Epithelial cell of esophagus (primary cell): Measurements from ENCODE around the gene KRTAP10-12.

ENCODE experiments used
- DNase-seq: peaks from one replicate; pipeline ENCODE4 v3.0.0; 2010; ENCODE audit warnings: low read depth
- H3K4me3 ChIP-seq: 2 replicates; pipeline ENCODE4 v1.5.1; 2011; ENCODE audit warnings: mild to moderate bottlenecking, low read length, control low read depth
- CTCF ChIP-seq: IDR thresholded peaks from 2 replicates; pipeline ENCODE4 v1.5.1; 2011; ENCODE audit warnings: low read depth, mild to moderate bottlenecking, low read length, control low read depth, inconsistent platforms; ENCODE audit not compliant: insufficient read depth; ENCODE audit errors: missing control alignments

The KRTAP10-12 gene

DNA sequence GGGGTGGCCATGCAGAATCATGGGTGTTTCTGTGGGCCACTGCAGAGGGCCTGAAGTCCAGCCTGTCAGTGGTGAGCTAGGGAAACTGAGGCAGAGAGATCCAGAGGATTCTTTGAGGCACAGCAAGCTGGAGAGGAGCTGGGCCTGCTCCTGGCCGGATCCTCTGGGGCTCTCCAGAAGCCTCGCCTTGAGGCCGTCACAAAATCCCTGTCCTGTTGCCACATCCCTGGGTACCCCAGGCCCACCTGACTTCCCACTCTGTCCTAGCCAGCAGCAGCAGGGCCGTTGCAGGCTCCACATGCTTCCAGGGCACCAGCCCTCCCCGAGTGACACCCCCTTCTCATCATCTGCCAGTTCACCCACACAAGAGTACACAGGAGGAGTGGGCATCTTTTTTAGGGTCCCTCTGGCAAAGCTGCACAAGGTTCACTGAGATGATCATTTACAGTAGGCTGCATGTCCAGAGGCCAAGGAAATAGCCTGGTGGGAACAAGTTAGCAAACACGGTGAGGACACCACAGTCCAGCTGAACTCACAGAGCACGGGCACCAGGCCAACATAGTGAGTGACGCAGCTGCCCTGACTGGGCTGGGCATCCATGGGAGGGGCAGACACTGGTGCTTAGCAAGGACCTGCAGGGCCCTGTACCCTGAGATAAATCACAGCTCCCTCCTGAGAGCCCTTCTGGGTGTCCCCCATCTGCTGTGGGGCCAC lies 39.5 kb downstream of the KRTAP10-12 start:
- TF ChIP-seq CTCF = no peak
- DNase-seq = no peak
- no peak overlapping the region for H3K4me3 ChIP-seq

- TF ChIP-seq CTCF = no peak
- H3K4me3 ChIP-seq = no peak overlapping the region
- peak; percentile 28 for DNase-seq
Observed at GRCh38 chr21:44737706-44738354, 40.9 kb downstream of the KRTAP10-12 start.

DNA sequence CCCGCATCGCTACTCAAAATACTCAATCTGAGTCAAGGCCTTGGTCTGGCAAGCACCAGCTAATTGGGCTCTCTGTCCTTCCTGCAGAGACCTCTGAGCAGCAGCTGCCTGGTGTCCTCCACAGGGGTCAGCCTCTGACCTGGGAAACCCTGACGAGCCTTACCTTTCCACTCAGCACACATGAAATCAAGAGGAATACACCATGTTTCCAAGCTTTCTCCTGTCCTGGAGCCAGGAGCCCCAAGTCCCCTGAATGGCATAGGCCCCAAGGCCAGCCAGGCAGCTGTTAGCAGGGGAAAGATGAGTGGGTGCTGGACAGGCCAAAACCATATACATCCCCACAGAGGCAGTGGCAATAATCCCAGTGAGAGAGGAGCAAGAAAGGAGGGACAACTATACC lies 41.6 kb downstream of the KRTAP10-12 start:
- TF ChIP-seq CTCF = no peak
- H3K4me3 ChIP-seq = no peak overlapping the region
- DNase-seq = no peak

DNA sequence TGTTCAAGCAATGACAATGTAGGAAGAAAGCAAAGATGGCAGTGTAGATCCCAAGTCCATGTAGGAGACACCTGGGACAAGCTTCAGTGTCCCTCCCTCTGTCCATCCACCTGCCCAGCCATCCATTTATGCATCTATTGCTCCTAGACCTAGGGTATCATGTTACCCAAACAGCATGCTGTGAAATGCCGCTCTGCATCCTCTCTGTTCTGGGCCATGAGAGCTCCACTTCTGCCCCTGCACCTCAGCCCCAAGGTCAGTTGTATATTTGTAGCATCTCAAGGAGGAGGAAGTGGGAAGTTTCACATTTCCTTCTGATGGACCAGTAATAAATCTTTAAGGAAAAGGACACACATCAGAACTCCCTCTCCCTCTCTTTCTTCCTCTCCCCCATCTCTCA lies 42.3 kb downstream of the KRTAP10-12 start:
- no peak overlapping the region for H3K4me3 ChIP-seq
- TF ChIP-seq CTCF = no peak
- no peak for DNase-seq

DNA sequence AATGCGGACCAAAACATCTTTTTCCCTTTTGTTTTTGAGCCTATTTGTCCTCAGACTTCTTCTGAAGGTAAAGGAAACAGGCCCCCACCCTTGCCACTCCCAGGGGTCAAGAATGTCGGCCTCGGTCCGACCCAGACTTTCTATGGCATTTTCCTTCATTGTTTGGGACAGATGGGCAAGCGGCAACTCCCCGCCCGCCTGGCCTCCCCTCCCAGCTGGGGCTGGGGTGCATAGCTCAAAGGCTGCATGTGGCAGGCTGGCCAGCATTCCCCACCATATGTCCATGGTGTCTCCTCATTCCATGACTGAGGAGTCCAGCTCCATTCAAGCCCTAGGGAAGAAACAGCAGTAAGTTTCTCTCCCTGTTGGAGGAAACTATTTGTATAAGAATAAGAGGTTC lies 43.8 kb downstream of the KRTAP10-12 start:
- no peak for TF ChIP-seq CTCF
- DNase-seq = no peak
- no peak overlapping the region for H3K4me3 ChIP-seq

DNA sequence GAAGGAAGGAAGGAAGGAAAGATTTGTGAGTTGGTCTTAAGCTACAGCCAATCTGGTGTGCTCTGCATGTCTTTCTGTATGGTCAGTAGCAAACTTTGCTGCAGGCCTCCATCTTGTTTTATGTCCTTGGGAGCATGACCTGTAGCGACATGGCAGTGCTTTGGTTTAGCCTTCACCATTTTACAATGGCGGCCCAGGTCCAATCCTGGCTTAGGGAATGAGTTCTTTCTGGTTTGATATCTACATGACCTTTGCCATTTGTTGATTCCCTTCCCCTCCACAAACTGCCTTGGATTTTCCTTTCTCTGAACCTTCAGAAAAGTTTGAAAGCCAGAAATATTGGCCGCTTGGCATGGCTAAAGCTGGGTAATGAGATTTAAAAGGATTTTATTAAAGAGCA lies 44.9 kb downstream of the KRTAP10-12 start:
- no peak for TF ChIP-seq CTCF
- no peak overlapping the region for H3K4me3 ChIP-seq
- no peak for DNase-seq
